ENCODE results near the gene SP3.

The SP3 gene

DNA sequence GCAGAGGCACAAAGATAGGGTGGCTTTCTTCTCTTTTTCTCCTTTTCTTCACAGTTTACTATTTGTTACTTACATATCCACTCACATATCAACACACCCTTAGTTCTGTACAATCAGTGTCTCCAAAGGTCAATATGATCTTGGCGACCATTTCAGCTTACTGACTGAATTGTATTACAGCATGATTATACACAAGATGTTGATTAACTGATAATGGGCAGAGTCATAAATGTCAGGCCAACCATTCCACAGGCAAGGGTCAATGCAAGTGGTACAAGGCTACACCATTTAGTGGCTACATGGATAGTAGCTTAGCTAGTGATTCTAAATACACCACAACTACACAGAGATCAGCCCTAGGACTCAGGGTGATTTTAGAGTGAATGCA, 20.4 kb upstream of the SP3 start:
- peaks cover 9% of the 10 kb centered on the region for H3K4me1 Mint-ChIP-seq (ENCODE audit: low read depth)
- H3K4me3 Mint-ChIP-seq = no peak overlapping the region
- peaks cover 2% of the 10 kb centered on the region for H3K27me3 Mint-ChIP-seq
- no peaks in the 10 kb centered on the region for H3K36me3 Mint-ChIP-seq
- H3K9me3 Mint-ChIP-seq (ENCODE audit: low read depth) = no peaks in the 10 kb centered on the region
- no peak overlapping the region for H3K27ac Mint-ChIP-seq

DNA sequence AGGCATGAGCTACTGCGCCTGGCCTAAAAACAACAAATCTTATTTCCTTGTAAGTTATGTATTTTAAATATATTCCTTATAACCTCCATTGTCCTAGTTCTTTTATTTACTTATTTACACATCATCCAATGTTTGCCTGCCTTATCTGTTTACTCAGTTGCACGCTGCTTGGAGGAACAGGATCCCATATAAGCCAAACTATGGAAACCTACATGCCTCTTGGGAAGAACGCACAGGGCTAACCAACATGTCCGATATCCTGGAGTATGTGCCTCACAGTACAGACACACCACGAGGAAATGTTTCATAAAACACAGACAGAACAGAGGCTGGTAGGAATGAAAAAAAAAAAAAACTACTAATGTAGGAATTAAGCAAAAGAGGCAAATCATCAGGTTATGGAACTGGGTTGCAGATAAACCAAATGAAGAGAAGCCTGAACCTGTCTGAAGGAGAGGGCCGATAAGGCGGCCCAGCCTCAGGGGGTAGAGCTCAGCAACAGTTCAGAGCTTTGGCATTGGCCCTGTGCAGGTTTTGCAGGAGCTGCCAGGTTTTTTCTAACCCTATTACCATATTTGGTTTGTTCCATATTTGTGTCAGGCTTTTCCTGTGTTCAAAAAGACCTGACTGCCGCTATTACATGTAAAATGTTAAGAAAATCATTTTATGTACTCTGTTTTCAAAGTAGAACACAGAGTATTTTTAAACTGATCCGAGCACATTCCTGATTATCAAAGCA, 19.9 kb upstream of the SP3 start:
- Mint-ChIP-seq H3K27me3 (peaks cover 2% of the 10 kb centered on the region), H3K9me3 (ENCODE audit: low read depth) (no peaks in the 10 kb centered on the region), H3K4me1 (ENCODE audit: low read depth) (peaks cover 9% of the 10 kb centered on the region), H3K4me3 (no peak overlapping the region), H3K36me3 (no peaks in the 10 kb centered on the region), H3K27ac (no peak overlapping the region)

DNA sequence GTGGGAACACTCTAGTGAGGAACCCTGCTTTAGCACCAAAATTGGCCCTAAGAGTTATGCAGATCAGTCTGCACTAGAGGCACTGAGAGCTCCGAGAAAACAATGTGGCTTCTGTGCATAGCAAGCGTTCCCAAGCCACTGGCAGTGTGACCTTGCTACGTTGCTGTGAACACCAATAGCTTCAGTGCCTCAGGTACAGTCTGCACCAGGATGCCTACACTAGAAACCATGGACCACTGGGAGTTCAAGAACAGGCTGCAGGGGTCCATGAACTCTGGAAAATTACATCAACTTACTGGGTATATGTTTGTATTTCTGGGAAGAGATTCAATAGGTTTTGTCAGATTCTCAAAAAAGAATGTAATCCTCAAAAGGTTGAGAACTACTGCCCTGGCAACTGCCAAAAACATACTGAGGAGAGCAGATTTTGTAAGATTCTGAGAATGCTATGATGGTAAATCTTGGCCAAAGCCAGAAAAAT, 18.3 kb upstream of the SP3 start:
- Mint-ChIP-seq H3K9me3 (ENCODE audit: low read depth) (no peaks in the 10 kb centered on the region), H3K36me3 (no peaks in the 10 kb centered on the region), H3K4me3 (no peak overlapping the region), H3K27me3 (peaks cover 2% of the 10 kb centered on the region), H3K27ac (no peak overlapping the region), H3K4me1 (ENCODE audit: low read depth) (peaks cover 13% of the 10 kb centered on the region)

DNA sequence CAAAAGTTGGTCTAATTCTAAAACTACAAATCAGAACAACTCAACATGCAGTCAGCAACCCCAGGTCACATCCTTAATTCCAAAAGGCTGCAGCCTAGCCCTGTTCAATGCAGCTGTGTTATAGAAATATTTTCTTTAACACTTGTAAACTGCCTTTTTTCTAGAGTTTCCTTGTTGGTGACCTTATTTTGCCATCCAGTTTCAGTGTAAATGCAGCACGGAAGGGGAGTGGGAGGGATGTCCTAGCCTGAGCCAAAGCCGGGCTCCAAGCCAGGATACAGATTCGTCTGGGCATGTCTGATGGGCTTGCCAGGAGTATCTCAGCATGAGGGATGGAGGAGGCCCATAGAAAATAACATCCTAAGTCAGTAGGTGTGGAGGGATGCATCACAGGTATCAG, 17.7 kb upstream of the SP3 start:
- H3K27ac Mint-ChIP-seq = no peak overlapping the region
- H3K36me3 Mint-ChIP-seq = no peaks in the 10 kb centered on the region
- H3K4me3 Mint-ChIP-seq = no peak overlapping the region
- no peaks in the 10 kb centered on the region for H3K9me3 Mint-ChIP-seq (ENCODE audit: low read depth)
- H3K27me3 Mint-ChIP-seq = peaks cover 2% of the 10 kb centered on the region
- H3K4me1 Mint-ChIP-seq (ENCODE audit: low read depth) = peaks cover 14% of the 10 kb centered on the region

DNA sequence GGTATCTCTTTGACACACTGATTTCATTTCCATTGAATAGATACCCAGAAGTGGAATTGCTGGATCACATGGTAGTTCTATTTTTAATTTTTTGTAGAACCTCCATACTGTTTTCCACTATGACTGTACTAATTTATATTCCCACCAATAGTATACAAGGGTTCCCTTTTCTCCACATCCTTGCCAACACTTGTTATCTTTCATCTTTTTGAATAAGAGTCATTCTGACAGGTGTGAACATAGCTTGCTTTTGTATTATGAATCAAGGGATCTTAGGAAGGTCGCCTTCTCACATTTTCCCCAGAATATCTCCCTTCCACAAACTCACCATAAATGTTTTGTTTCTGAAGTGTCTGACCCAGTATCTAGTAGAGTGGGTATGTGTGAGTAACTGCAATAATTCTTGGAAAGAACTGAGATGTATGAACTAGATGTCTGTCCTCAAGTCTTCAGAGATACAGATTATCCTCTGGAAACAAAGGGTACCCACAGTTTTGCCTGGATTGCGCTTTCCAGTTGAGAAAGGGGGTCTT, 17.1 kb upstream of the SP3 start:
- Mint-ChIP-seq H3K9me3 (ENCODE audit: low read depth) (no peaks in the 10 kb centered on the region), H3K27ac (peak overlapping the region; percentile 75), H3K4me3 (no peak overlapping the region), H3K36me3 (no peaks in the 10 kb centered on the region), H3K4me1 (ENCODE audit: low read depth) (peaks cover 14% of the 10 kb centered on the region), H3K27me3 (peaks cover 2% of the 10 kb centered on the region)

DNA sequence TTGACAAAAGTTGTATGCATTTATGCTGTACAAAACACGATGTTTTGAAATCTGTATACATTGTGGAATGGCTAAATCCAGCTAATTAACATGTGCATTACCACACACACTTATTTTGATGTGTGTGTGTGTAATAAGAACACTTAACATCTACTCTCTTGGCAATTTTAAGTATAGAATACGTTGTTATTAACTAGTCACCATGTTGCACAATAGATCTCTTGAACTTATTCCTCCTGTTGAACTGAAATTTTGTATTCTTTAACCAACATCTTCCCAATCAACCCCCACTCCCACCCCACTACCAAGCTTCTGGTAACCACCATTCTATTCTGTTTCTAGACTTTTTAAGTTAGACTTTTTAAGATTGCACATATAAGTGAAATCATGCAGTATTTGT, 16.3 kb upstream of the SP3 start:
- no peak overlapping the region for H3K27ac Mint-ChIP-seq
- peaks cover 14% of the 10 kb centered on the region for H3K4me1 Mint-ChIP-seq (ENCODE audit: low read depth)
- no peak overlapping the region for H3K4me3 Mint-ChIP-seq
- H3K9me3 Mint-ChIP-seq (ENCODE audit: low read depth) = no peaks in the 10 kb centered on the region
- no peaks in the 10 kb centered on the region for H3K36me3 Mint-ChIP-seq
- H3K27me3 Mint-ChIP-seq = peaks cover 2% of the 10 kb centered on the region

DNA sequence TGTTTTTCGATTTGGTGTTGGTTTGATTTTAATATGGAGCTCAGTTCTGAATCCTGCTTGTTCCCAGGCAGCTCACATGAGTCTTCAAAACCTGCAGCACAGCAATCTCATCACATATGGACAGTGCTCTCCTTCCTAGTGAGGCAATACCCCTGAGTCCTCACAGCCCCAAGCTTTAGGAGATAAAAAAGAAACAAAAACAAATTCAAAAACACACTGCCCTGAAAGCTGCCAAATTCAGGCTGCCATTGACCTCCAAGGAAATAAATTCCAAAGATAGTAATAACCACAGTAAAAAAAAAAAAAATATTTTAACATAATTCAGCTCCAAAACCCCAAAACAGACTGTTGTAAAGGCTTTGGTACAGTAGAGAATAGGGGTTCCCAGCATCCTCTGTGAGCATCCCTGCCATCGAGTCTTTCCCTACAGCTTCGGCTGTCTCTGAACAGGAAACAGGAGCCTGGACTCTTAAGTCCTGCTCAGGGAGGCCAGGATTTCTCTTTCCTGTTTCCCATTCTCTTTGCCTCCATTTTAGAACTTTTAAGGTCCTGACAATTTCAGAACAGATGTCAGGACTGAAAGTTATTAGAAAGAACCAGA, 14.7 kb upstream of the SP3 start:
- Mint-ChIP-seq H3K36me3 (no peaks in the 10 kb centered on the region), H3K27me3 (peaks cover 2% of the 10 kb centered on the region), H3K4me1 (ENCODE audit: low read depth) (peaks cover 10% of the 10 kb centered on the region), H3K9me3 (ENCODE audit: low read depth) (no peaks in the 10 kb centered on the region), H3K4me3 (no peak overlapping the region), H3K27ac (no peak overlapping the region)

DNA sequence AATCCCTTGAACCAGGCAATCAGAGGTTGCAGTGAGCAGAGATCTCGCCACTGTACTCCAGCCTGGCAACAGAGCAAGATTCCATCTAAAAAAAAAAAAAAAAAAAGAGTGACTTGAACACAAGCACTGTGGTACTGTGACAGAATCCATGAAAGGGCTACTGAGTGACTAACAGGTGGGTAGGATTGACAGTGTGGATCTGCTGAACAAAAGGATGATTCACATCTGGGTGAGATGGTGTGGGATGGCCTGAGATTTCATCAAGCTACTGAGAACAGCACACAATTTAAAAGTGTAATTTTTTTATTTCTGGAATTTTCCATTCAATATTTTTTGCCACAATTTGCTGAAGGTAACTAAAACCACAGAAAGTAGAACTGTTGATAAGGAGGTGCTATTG, 13.3 kb upstream of the SP3 start:
- Mint-ChIP-seq H3K4me3 (no peak overlapping the region), H3K4me1 (ENCODE audit: low read depth) (peaks cover 10% of the 10 kb centered on the region), H3K9me3 (ENCODE audit: low read depth) (no peaks in the 10 kb centered on the region), H3K36me3 (no peaks in the 10 kb centered on the region), H3K27ac (no peak overlapping the region), H3K27me3 (peaks cover 2% of the 10 kb centered on the region)

DNA sequence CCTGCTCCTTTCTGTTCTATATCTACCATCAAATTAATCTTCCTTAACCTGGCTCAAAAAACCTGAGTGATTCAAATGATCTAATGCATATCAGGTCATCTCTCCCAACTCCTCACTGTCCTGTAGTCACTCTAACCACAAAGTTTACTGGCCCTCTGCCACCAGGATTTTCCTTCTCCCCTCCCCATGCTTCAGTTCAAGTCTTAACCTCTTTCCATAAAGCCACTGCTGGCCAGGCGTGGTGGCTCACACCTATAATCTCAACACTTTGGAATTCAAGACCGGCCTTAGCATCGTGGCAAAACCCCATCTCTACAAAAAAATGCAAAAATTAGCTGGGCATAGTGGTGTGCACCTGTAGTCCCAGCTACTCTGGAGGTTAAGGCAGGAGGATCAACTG, 7.5 kb upstream of the SP3 start:
- Mint-ChIP-seq H3K4me3 (no peak overlapping the region), H3K27me3 (no peaks in the 10 kb centered on the region), H3K27ac (no peak overlapping the region), H3K36me3 (peaks cover 4% of the 10 kb centered on the region), H3K9me3 (ENCODE audit: low read depth) (no peaks in the 10 kb centered on the region), H3K4me1 (ENCODE audit: low read depth) (no peaks in the 10 kb centered on the region)

DNA sequence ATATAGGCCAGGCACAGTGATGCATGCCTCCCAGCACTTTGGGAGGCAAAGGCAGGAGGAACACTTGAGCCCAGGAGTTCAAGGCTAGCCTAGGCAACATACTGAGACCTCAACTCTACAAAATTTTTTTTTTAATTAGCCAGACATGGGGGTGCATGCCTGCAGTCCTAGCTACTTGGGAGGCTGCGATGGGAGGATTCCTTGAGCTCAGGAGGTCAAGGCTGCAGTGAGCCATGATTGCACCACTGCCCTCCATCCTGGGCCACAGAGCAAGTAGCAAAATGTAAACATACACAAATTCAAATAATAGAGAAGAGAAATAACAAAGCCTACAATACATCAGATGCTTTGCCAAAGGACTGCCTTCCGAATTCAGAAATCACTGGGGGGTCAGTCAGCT, 7.0 kb upstream of the SP3 start:
- H3K27ac Mint-ChIP-seq = no peak overlapping the region
- no peaks in the 10 kb centered on the region for H3K27me3 Mint-ChIP-seq
- H3K4me3 Mint-ChIP-seq = no peak overlapping the region
- no peaks in the 10 kb centered on the region for H3K9me3 Mint-ChIP-seq (ENCODE audit: low read depth)
- peaks cover 4% of the 10 kb centered on the region for H3K36me3 Mint-ChIP-seq
- no peaks in the 10 kb centered on the region for H3K4me1 Mint-ChIP-seq (ENCODE audit: low read depth)

DNA sequence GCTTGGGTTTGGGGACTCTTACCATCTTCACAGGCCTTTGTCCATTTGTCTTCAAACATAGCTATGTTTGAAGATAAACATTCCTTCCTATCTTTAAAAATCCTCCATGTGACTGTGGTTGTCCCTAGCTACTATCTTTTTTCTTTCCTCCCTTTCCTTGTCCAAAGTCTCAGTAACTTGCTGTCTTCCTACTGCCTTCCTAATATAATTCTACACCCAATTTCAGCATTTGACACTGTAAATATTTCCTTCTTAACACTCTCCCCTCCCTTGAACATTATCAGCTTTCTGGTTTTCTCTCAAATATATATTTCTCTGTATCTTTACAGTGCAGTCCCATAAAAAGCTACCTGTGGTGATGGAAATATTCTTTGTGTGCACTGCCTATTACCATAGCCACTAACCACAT, 5.3 kb upstream of the SP3 start:
- no peak overlapping the region for H3K27ac Mint-ChIP-seq
- no peak overlapping the region for H3K4me3 Mint-ChIP-seq
- no peaks in the 10 kb centered on the region for H3K27me3 Mint-ChIP-seq
- peaks cover 4% of the 10 kb centered on the region for H3K36me3 Mint-ChIP-seq
- H3K4me1 Mint-ChIP-seq (ENCODE audit: low read depth) = peaks cover 12% of the 10 kb centered on the region
- no peaks in the 10 kb centered on the region for H3K9me3 Mint-ChIP-seq (ENCODE audit: low read depth)

DNA sequence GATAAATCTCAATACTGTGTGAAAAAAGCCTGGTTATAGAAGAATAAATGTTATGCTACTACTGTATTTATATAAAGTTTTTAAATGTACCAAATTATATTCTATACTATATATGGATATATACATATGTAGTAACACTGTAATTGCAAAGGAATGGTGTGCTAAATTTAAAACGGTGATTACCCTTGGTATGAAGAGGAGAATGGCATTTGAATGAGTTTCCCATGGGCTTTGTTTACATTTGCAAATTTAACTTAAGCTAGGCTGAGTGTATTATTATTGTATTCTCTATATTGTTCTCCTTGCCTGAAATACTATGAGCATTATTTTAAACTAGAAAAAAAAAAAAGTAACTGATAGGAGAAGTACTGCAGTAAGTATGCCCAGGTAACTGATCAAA, 4.7 kb upstream of the SP3 start:
- no peak overlapping the region for H3K27ac Mint-ChIP-seq
- no peak overlapping the region for H3K4me3 Mint-ChIP-seq
- no peaks in the 10 kb centered on the region for H3K27me3 Mint-ChIP-seq
- no peaks in the 10 kb centered on the region for H3K9me3 Mint-ChIP-seq (ENCODE audit: low read depth)
- H3K4me1 Mint-ChIP-seq (ENCODE audit: low read depth) = peaks cover 12% of the 10 kb centered on the region
- H3K36me3 Mint-ChIP-seq = peaks cover 4% of the 10 kb centered on the region

DNA sequence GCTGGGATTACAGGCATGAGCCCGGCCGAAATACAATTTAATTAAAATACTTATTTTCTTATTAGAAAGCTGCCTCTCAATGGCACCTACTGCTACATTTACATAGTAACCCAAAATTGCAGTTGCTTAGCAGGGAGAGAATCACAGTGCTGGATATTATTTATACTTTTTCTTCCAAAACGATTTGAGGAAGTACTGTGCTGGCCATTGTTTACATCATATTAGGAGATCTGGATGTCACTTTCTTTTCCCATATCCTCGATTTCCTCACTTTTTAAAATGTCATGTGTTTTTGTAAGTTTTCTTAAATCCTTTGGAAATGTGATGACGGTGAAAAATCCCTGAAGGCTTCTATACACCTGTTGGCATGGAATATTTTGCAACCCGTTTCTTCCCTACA, 3.4 kb upstream of the SP3 start:
- Mint-ChIP-seq H3K27me3 (no peaks in the 10 kb centered on the region), H3K36me3 (peaks cover 4% of the 10 kb centered on the region), H3K27ac (no peak overlapping the region), H3K4me1 (ENCODE audit: low read depth) (peaks cover 12% of the 10 kb centered on the region), H3K4me3 (no peak overlapping the region), H3K9me3 (ENCODE audit: low read depth) (no peaks in the 10 kb centered on the region)

DNA sequence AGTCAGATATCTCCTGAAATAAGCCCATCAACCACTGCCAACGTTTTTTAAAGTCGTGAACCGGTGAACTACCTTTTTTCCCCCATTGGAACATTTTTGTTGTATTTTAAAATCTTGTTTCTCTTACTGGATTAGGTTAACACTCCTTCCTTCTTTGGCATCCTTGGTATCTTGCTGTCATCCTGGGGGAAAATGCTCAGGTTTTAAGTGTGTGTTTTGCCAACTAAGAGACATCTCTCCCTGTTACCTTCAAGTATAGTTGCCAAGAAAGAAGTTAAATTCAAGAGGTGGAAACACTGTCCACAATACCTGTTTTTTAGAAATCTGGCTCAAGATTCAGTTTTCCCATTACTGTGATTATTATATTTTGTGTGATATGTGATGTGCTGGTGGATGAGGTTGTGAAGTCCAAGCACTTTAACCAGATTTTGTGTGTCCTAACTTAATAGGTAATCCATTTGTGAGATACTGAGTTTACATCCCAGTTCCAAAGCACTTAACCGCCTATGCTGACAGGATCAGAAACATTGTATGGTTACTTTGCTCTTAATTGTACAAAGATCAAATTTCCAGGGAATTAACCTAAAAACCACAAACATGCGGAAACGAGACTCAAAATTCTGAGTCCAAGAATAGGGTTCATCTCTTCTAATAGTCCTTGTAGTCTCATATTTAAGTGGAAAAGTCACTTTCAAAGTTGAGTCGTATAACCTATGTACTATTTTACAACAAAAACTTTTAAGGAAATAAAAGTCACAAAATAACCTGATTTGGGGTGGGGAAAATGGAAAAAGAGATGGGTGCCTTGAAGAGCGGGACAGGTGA, 1.3 kb upstream of the SP3 start:
- Mint-ChIP-seq H3K27me3 (no peaks in the 10 kb centered on the region), H3K27ac (peak overlapping the region; percentile 94), H3K9me3 (ENCODE audit: low read depth) (no peaks in the 10 kb centered on the region), H3K4me3 (peak overlapping the region; percentile 91), H3K36me3 (peaks cover 9% of the 10 kb centered on the region), H3K4me1 (ENCODE audit: low read depth) (peaks cover 27% of the 10 kb centered on the region)
